ENCODE measurements around the gene SLC7A4. TPM values are rescaled to one million over a fixed set of nuclear protein-coding genes. Genes with fewer than 3 reads are reported as not detected.

SLC7A4 gene
- total RNA-seq, 1 donor from 2014 or later: 0.93 TPM

- H3K27ac Mint-ChIP-seq (ENCODE audit: unreplicated experiment): peak within 1 kb of the TSS; percentile 92
- H3K9me3 Mint-ChIP-seq (ENCODE audit: unreplicated experiment): peaks cover 8% of the 10 kb centered on the region
- peak within 1 kb of the TSS; percentile 86 for H2AFZ ChIP-seq (ENCODE audit: low read depth, low read length)
- no peaks in the 10 kb centered on the region for H3K9me3 ChIP-seq (ENCODE audit: insufficient read depth, low read depth, low read length)
- no peak for TF ChIP-seq CTCF (IDR thresholded peaks at IDR 0.05; ENCODE audit: insufficient read depth, low read depth, low read length)
- peaks cover 21% of the 10 kb centered on the region for H3K4me1 ChIP-seq (ENCODE audit: insufficient read depth, low read length)
- H3K36me3 ChIP-seq (ENCODE audit: insufficient read depth, low read length): no peaks in the 10 kb centered on the region
- peak within 1 kb of the TSS; percentile 10 for H3K27ac ChIP-seq (ENCODE audit: low read depth, low read length)
- H3K27me3 ChIP-seq (ENCODE audit: insufficient read depth, low read length): no peaks in the 10 kb centered on the region
- no peaks in the 10 kb centered on the region for H3K79me2 ChIP-seq (ENCODE audit: insufficient read depth, low read length)
- no peaks in the 10 kb centered on the region for H4K20me1 ChIP-seq (ENCODE audit: insufficient read depth, low read length)
- H3K4me3 ChIP-seq (ENCODE audit: insufficient read depth, low read depth, low read length): peak within 1 kb of the TSS; percentile 57
- peak; percentile 16 for DNase-seq (ENCODE audit: low read depth)
- peaks cover 21% of the 10 kb centered on the region for H3K27me3 Mint-ChIP-seq (ENCODE audit: low read depth, unreplicated experiment)
- H3K4me2 ChIP-seq (ENCODE audit: low read length): peak within 1 kb of the TSS; percentile 88
- H3K9ac ChIP-seq (ENCODE audit: low read length): peak within 1 kb of the TSS; percentile 69
- H3K4me1 Mint-ChIP-seq (ENCODE audit: low read depth, unreplicated experiment): peaks cover 8% of the 10 kb centered on the region
- FAIRE-seq: no peak
- H3K36me3 Mint-ChIP-seq (ENCODE audit: low read depth, unreplicated experiment): peaks cover 3% of the 10 kb centered on the region
- H3K4me3 Mint-ChIP-seq (ENCODE audit: unreplicated experiment): peak within 1 kb of the TSS; percentile 88
Observed at GRCh38 chr22:21014726-21015465, 17.5 kb downstream of the SLC7A4 start, which contains the start of gene P2RX6. P2RX6 (plus strand) TSS chr22:21015165; CDS start chr22:21015175, 10 bp downstream.

GRCh38 chr22:21014202-21014725, 18.1 kb downstream of the SLC7A4 start:
- Mint-ChIP-seq H3K27me3 (ENCODE audit: low read depth, unreplicated experiment) (peaks cover 18% of the 10 kb centered on the region), H3K36me3 (ENCODE audit: low read depth, unreplicated experiment) (peaks cover 3% of the 10 kb centered on the region), H3K4me3 (ENCODE audit: unreplicated experiment) (peak overlapping the region; percentile 88), H3K9me3 (ENCODE audit: unreplicated experiment) (peaks cover 5% of the 10 kb centered on the region), H3K4me1 (ENCODE audit: low read depth, unreplicated experiment) (peaks cover 8% of the 10 kb centered on the region), H3K27ac (ENCODE audit: unreplicated experiment) (peak overlapping the region; percentile 92)
- H3K27ac ChIP-seq (ENCODE audit: low read depth, low read length): no peak overlapping the region
- H3K9ac ChIP-seq (ENCODE audit: low read length): peak overlapping the region; percentile 69
- H4K20me1 ChIP-seq (ENCODE audit: insufficient read depth, low read length): no peaks in the 10 kb centered on the region
- H3K4me2 ChIP-seq (ENCODE audit: low read length): peak overlapping the region; percentile 88
- TF ChIP-seq EZH2 (IDR thresholded peaks at IDR 0.05; ENCODE audit: insufficient read depth, low read length): no peak
- TF ChIP-seq CTCF (IDR thresholded peaks at IDR 0.05; ENCODE audit: insufficient read depth, low read depth, low read length): no peak
- H3K36me3 ChIP-seq (ENCODE audit: insufficient read depth, low read length): no peaks in the 10 kb centered on the region
- H3K79me2 ChIP-seq (ENCODE audit: insufficient read depth, low read length): no peaks in the 10 kb centered on the region
- H3K4me3 ChIP-seq (ENCODE audit: insufficient read depth, low read depth, low read length): peak overlapping the region; percentile 57
- H3K27me3 ChIP-seq (ENCODE audit: insufficient read depth, low read length): no peaks in the 10 kb centered on the region
- H3K4me1 ChIP-seq (ENCODE audit: insufficient read depth, low read length): peaks cover 21% of the 10 kb centered on the region
- DNase-seq (ENCODE audit: low read depth) (peak; percentile 81), FAIRE-seq (no peak)
- H2AFZ ChIP-seq (ENCODE audit: low read depth, low read length): peak overlapping the region; percentile 86
- H3K9me3 ChIP-seq (ENCODE audit: insufficient read depth, low read depth, low read length): no peaks in the 10 kb centered on the region

Measured in astrocyte (in vitro differentiated cells and primary cell).